OCI-LY1 (cell line): Measurements from ENCODE around the gene CFAP206.

ENCODE experiments used
- H2AFZ ChIP-seq: fragments of 200-600 bp; sonication (generic), shearing (Covaris generic); 2 replicates; pipeline ENCODE4 v1.6.0; 2014; ENCODE audit warnings: antibody characterized with exemption, mild to moderate bottlenecking, low read length
- H3F3A ChIP-seq: fragments of 200-600 bp; sonication (generic), shearing (Covaris generic); 2 replicates; pipeline ENCODE4 v1.6.0; 2014; ENCODE audit warnings: mild to moderate bottlenecking, antibody characterized with exemption, low read length, moderate library complexity; ENCODE audit not compliant: insufficient read depth
- H3K27ac ChIP-seq: fragments of 200-600 bp; sonication (generic); 2 replicates; pipeline ENCODE4 v1.5.1; 2014; ENCODE audit warnings: low read length, mixed run types, mild to moderate bottlenecking, low read depth; ENCODE audit not compliant: poor library complexity, severe bottlenecking
- H3K27me3 ChIP-seq: fragments of 200-600 bp; sonication (generic); 2 replicates; pipeline ENCODE4 v1.6.0; 2014; ENCODE audit warnings: antibody characterized with exemption, mild to moderate bottlenecking, low read length, moderate library complexity; ENCODE audit not compliant: insufficient read depth
- H3K36me3 ChIP-seq: fragments of 200-600 bp; sonication (generic); 2 replicates; pipeline ENCODE4 v1.6.1; 2014; ENCODE audit warnings: mild to moderate bottlenecking, antibody characterized with exemption, low read length, moderate library complexity, mixed read lengths; ENCODE audit not compliant: insufficient read depth
- H3K4me1 ChIP-seq: fragments of 200-600 bp; sonication (generic); 2 replicates; pipeline ENCODE4 v1.5.1; 2014; ENCODE audit warnings: mild to moderate bottlenecking, low read length, moderate library complexity; ENCODE audit not compliant: insufficient read depth, severe bottlenecking
- H3K4me2 ChIP-seq: fragments of 200-600 bp; sonication (generic), shearing (Covaris generic); 2 replicates; pipeline ENCODE4 v1.6.1; 2014; ENCODE audit warnings: low read length
- H3K4me3 ChIP-seq: fragments of 200-600 bp; sonication (generic); 2 replicates; pipeline ENCODE4 v1.5.1; 2014; ENCODE audit warnings: low read length, low read depth, mild to moderate bottlenecking, mixed read lengths; ENCODE audit not compliant: poor library complexity, severe bottlenecking
- H3K79me2 ChIP-seq: fragments of 200-600 bp; shearing (Covaris generic); 2 replicates; pipeline ENCODE4 v1.6.1; 2016; ENCODE audit warnings: mixed run types, low read length, mixed read lengths; ENCODE audit not compliant: insufficient read depth
- H3K9ac ChIP-seq: fragments of 200-600 bp; sonication (generic), shearing (Covaris generic); 2 replicates; pipeline ENCODE4 v1.6.1; 2014; ENCODE audit warnings: mild to moderate bottlenecking, low read length, mixed read lengths
- H3K9me2 ChIP-seq: fragments of 200-600 bp; sonication (generic), shearing (Covaris generic); 2 replicates; pipeline ENCODE4 v1.6.1; 2014; ENCODE audit warnings: low read depth, mild to moderate bottlenecking, low read length, mixed read lengths
- H3K9me3 ChIP-seq: fragments of 200-600 bp; shearing (Covaris generic); 2 replicates; pipeline ENCODE4 v1.6.1; 2014; ENCODE audit warnings: low read length, mixed read lengths
- H4K20me1 ChIP-seq: fragments of 200-600 bp; sonication (generic), shearing (Covaris generic); 2 replicates; pipeline ENCODE4 v1.6.0; 2016; ENCODE audit warnings: mild to moderate bottlenecking, low read length; ENCODE audit not compliant: insufficient read depth
- CTCF ChIP-seq: fragments of 200-600 bp; sonication (generic), shearing (Covaris generic); IDR thresholded peaks from 2 replicates; pipeline ENCODE4 v1.5.1; 2017; ENCODE audit warnings: mild to moderate bottlenecking, antibody characterized with exemption, low read length, moderate library complexity, mixed read lengths
- EZH2 ChIP-seq: fragments of 200-600 bp; sonication (generic), shearing (Covaris generic); IDR thresholded peaks from 2 replicates; pipeline ENCODE4 v1.8.0; 2017; ENCODE audit warnings: borderline replicate concordance, mixed run types, mild to moderate bottlenecking, antibody characterized with exemption, low read length, moderate library complexity, mixed read lengths

CFAP206 gene

GRCh38 chr6:87384038-87384437 lies 23.7 kb upstream of the CFAP206 start:
- no peaks in the 10 kb centered on the region for H3K9me3 ChIP-seq
- H3K4me1 ChIP-seq: peaks cover 5% of the 10 kb centered on the region
- no peak overlapping the region for H3K9ac ChIP-seq
- no peaks in the 10 kb centered on the region for H3K27me3 ChIP-seq
- no peak overlapping the region for H3K4me3 ChIP-seq
- 0 out of 2 replicates have a peak, but pooled peaks cover 2% of the 10 kb centered on the region for H3F3A ChIP-seq
- no peaks in the 10 kb centered on the region for H3K36me3 ChIP-seq
- H4K20me1 ChIP-seq: no peaks in the 10 kb centered on the region
- H2AFZ ChIP-seq: no peak overlapping the region
- no peaks in the 10 kb centered on the region for H3K9me2 ChIP-seq
- no peak overlapping the region for H3K4me2 ChIP-seq
- no peak overlapping the region for H3K27ac ChIP-seq
- H3K79me2 ChIP-seq: no peaks in the 10 kb centered on the region
- no peak for TF ChIP-seq EZH2
- TF ChIP-seq CTCF: no peak

GRCh38 chr6:87384449-87384848 lies 23.3 kb upstream of the CFAP206 start:
- no peak overlapping the region for H3K4me3 ChIP-seq
- no peak overlapping the region for H3K4me2 ChIP-seq
- H3K9me3 ChIP-seq: no peaks in the 10 kb centered on the region
- H3K79me2 ChIP-seq: no peaks in the 10 kb centered on the region
- no peak for TF ChIP-seq EZH2
- TF ChIP-seq CTCF: no peak
- H3K9ac ChIP-seq: no peak overlapping the region
- no peaks in the 10 kb centered on the region for H4K20me1 ChIP-seq
- H3K36me3 ChIP-seq: no peaks in the 10 kb centered on the region
- H2AFZ ChIP-seq: no peak overlapping the region
- peaks cover 5% of the 10 kb centered on the region for H3K4me1 ChIP-seq
- H3K27ac ChIP-seq: no peak overlapping the region
- no peaks in the 10 kb centered on the region for H3K9me2 ChIP-seq
- H3K27me3 ChIP-seq: no peaks in the 10 kb centered on the region
- 0 out of 2 replicates have a peak, but pooled peaks cover 3% of the 10 kb centered on the region for H3F3A ChIP-seq

GRCh38 chr6:87391334-87391733 lies 16.4 kb upstream of the CFAP206 start:
- Histone ChIP-seq H3K27me3 (no peaks in the 10 kb centered on the region), H3F3A (0 out of 2 replicates have a peak, but pooled peaks cover 3% of the 10 kb centered on the region), H3K9ac (no peak overlapping the region), H3K79me2 (no peaks in the 10 kb centered on the region), H3K9me3 (no peaks in the 10 kb centered on the region), H3K4me3 (no peak overlapping the region), H3K36me3 (no peaks in the 10 kb centered on the region), H3K4me2 (no peak overlapping the region), H2AFZ (no peak overlapping the region), H3K9me2 (no peaks in the 10 kb centered on the region), H4K20me1 (no peaks in the 10 kb centered on the region), H3K27ac (no peak overlapping the region), H3K4me1 (no peaks in the 10 kb centered on the region)
- TF ChIP-seq CTCF: peak; percentile 78
- no peak for TF ChIP-seq EZH2
